K562 (cell line): ENCODE data around the gene SEPTIN8. TPM values are rescaled to one million over a fixed set of nuclear protein-coding genes. Genes with fewer than 3 reads are reported as not detected.
A peak's percentile ranks its signal among the peaks of the same experiment; 100 is the strongest.

Source experiments
- ELK1 ChIP-seq: sonication (generic); formaldehyde crosslinking; IDR thresholded peaks from 2 replicates; pipeline ENCODE4 v1.8.1; 2022; ENCODE audit warnings: missing genetic modification reagents
- EP400 ChIP-seq: fragments of 450-650 bp; IDR thresholded peaks from 2 replicates; pipeline ENCODE4 v1.6.1; 2017; ENCODE audit warnings: antibody characterized with exemption, mild to moderate bottlenecking, moderate library complexity
- ETV1 ChIP-seq: fragments of 450-650 bp; conservative IDR thresholded peaks from 2 replicates; pipeline ENCODE4 v1.6.1; 2016; ENCODE audit warnings: missing genetic modification characterization, control low read depth, low read depth, missing compliant biosample characterization
- EZH2 ChIP-seq: IDR thresholded peaks from 2 replicates; pipeline ENCODE4 v1.6.1; 2012; ENCODE audit warnings: low read depth, mild to moderate bottlenecking, inconsistent platforms, low read length, borderline replicate concordance
- FOXJ2 ChIP-seq: fragments of 200-800 bp; sonication (Bioruptor generic); IDR thresholded peaks from 2 replicates; pipeline ENCODE4 v1.6.1; 2016; ENCODE audit warnings: missing genetic modification characterization, missing compliant biosample characterization
- MECOM ChIP-seq: fragments of 250-450 bp; sonication (Bioruptor Pico); IDR thresholded peaks from 2 replicates; pipeline ENCODE4 v1.8.0; 2022; ENCODE audit warnings: inconsistent platforms
- NCOA6 ChIP-seq: fragments of 450-650 bp; IDR thresholded peaks from 2 replicates; pipeline ENCODE4 v1.6.1; 2017; ENCODE audit warnings: mild to moderate bottlenecking
- PHTF2 ChIP-seq: fragments of 250-450 bp; sonication (Bioruptor Pico); IDR thresholded peaks from 2 replicates; pipeline ENCODE4 v1.5.0; 2021; ENCODE audit warnings: mild to moderate bottlenecking
- PML ChIP-seq: IDR thresholded peaks from 2 replicates; pipeline ENCODE4 v1.6.1; 2012; ENCODE audit warnings: low read length, inconsistent platforms
- POU5F1 ChIP-seq: fragments of 150-350 bp; IDR thresholded peaks from 2 replicates; pipeline ENCODE4 v1.6.1; 2014; ENCODE audit warnings: borderline replicate concordance, low read length, low read depth, mild to moderate bottlenecking; ENCODE audit not compliant: partially characterized antibody
- SMAD4 ChIP-seq: fragments of 250-450 bp; sonication (Bioruptor Pico); conservative IDR thresholded peaks from 2 replicates; pipeline ENCODE4 v1.8.0; 2021; ENCODE audit warnings: inconsistent platforms, mild to moderate bottlenecking, moderate library complexity
- SMARCA4 ChIP-seq: fragments of 450-650 bp; IDR thresholded peaks from 2 replicates; pipeline ENCODE4 v1.6.1; 2016
- SRSF1 ChIP-seq: fragments of 200-400 bp; formaldehyde crosslinking; IDR thresholded peaks from 2 replicates; pipeline ENCODE4 v1.6.1; 2017; ENCODE audit warnings: mild to moderate bottlenecking, low read depth, low read length, moderate library complexity
- TCF3 ChIP-seq: sonication (generic); formaldehyde crosslinking; IDR thresholded peaks from 2 replicates; pipeline ENCODE4 v1.4.0; 2020; ENCODE audit warnings: mild to moderate bottlenecking, missing genetic modification reagents
- TCF7 ChIP-seq: sonication (generic); IDR thresholded peaks from 2 replicates; pipeline ENCODE4 v1.6.1; 2016; ENCODE audit warnings: antibody characterized with exemption, borderline replicate concordance
- TGIF2 ChIP-seq: sonication (generic); formaldehyde crosslinking; IDR thresholded peaks from 2 replicates; pipeline ENCODE4 v1.8.1; 2022; ENCODE audit warnings: mild to moderate bottlenecking, missing genetic modification reagents, moderate library complexity
- ZBED1 ChIP-seq: IDR thresholded peaks from 2 replicates; pipeline ENCODE4 v1.6.1; 2014
- ZNF12 ChIP-seq: sonication (generic); formaldehyde crosslinking; IDR thresholded peaks from 2 replicates; pipeline ENCODE4 v1.4.0; 2020; ENCODE audit warnings: mild to moderate bottlenecking, missing genetic modification reagents
- ZNF224 ChIP-seq: sonication (generic); formaldehyde crosslinking; IDR thresholded peaks from 2 replicates; pipeline ENCODE4 v1.8.0; 2022; ENCODE audit warnings: mild to moderate bottlenecking, missing genetic modification reagents
- ZNF431 ChIP-seq: sonication (generic); formaldehyde crosslinking; IDR thresholded peaks from 2 replicates; pipeline ENCODE4 v1.8.0; 2022; ENCODE audit warnings: mild to moderate bottlenecking, missing genetic modification reagents
- ZNF586 ChIP-seq: fragments of 450-650 bp; formaldehyde crosslinking; conservative IDR thresholded peaks from 2 replicates; pipeline ENCODE4 v1.4.0; 2020; ENCODE audit warnings: mild to moderate bottlenecking, moderate library complexity
- polyA plus RNA-seq, 8 experiments: library from polyadenylated mRNA; depleted of rRNA in 4 of 8; stranded (reverse) in 5 of 8; unstranded in 3 of 8; fragments of >200 nt; fragmentation: Nextera tagmentation in 2 of 8; fragmentation: Illumina TruSeq in 1 of 8; extraction: Ambion mirVana in 2 of 8; extraction: Trizol in 1 of 8; gene quantifications; 2 replicates each; pipeline versions ENCODE4 v1.2.1 to v1.2.3, GENCODE V29; 2011 to 2014; ENCODE audit warnings: inconsistent platforms in 1 of 8, missing spikeins in 1 of 8
- total RNA-seq, 7 experiments: library from RNA; depleted of rRNA in 6 of 7; stranded (reverse); fragments of >200 nt in 6 of 7; fragmentation: Illumina TruSeq in 2 of 7; extraction: Trizol in 2 of 7; gene quantifications; 2 replicates each; pipeline versions ENCODE4 v1.2.1 to v1.2.3, GENCODE V29; 2011 to 2021; ENCODE audit warnings: low replicate concordance in 1 of 7
- TF ChIP-seq, protein P1 (sequence below), 2 experiments: fragments of 450-650 bp; formaldehyde crosslinking in 1 of 2; IDR thresholded peaks; 2 replicates each; pipeline versions ENCODE4 v1.4.0 to v1.6.1; 2014 to 2020; ENCODE audit warnings: mild to moderate bottlenecking in 2 of 2, borderline replicate concordance in 1 of 2, low read depth in 1 of 2

Gene SEPTIN8
- total and polyA plus RNA-seq, 9 of the 15 experiments (the other 6 are each of a cell fraction or from before 2014, with no cell fraction given), result 19.3 to 142 (median 101) TPM

DNA sequence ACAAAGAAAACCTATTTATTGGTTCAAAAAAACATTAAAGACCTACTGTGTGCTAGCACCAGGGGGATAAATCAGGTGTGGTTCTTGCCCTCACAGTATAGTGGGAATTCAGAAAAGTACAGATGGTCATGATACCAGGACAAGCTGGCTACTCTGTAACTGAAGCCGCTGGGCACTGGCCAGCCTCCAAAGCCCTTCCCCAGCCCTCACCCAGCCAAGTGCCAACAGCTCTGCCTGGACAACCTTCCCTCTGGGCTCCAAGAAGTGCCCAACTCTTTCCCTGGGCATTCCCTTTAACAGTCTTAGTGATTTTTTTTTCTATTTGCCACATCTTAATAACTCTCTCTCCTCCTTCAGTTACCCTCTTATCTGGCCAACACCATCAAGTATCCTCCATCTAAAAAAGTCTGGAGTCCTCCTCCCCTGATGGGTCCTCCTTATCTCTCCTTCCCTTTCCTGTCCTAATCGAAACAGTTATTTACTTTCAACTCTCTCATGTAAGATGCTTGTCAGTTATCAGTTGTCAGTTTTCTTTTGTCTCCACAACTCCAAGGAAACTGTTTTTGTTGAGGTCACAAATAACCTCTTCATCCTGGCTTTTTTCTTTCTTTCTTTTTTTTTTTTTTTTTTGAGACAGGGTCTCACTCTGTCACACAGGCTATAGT lies 13.3 kb upstream of the SEPTIN8 start (continued):
- TF ChIP-seq, protein P1, sequence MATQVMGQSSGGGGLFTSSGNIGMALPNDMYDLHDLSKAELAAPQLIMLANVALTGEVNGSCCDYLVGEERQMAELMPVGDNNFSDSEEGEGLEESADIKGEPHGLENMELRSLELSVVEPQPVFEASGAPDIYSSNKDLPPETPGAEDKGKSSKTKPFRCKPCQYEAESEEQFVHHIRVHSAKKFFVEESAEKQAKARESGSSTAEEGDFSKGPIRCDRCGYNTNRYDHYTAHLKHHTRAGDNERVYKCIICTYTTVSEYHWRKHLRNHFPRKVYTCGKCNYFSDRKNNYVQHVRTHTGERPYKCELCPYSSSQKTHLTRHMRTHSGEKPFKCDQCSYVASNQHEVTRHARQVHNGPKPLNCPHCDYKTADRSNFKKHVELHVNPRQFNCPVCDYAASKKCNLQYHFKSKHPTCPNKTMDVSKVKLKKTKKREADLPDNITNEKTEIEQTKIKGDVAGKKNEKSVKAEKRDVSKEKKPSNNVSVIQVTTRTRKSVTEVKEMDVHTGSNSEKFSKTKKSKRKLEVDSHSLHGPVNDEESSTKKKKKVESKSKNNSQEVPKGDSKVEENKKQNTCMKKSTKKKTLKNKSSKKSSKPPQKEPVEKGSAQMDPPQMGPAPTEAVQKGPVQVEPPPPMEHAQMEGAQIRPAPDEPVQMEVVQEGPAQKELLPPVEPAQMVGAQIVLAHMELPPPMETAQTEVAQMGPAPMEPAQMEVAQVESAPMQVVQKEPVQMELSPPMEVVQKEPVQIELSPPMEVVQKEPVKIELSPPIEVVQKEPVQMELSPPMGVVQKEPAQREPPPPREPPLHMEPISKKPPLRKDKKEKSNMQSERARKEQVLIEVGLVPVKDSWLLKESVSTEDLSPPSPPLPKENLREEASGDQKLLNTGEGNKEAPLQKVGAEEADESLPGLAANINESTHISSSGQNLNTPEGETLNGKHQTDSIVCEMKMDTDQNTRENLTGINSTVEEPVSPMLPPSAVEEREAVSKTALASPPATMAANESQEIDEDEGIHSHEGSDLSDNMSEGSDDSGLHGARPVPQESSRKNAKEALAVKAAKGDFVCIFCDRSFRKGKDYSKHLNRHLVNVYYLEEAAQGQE (IDR thresholded peaks at IDR 0.05; ENCODE audit: borderline replicate concordance), result no peak
- TF ChIP-seq, protein P1 (CRISPR knock-in tag; IDR thresholded peaks at IDR 0.05; ENCODE audit: low read depth), result no peak
- TF ChIP-seq SMAD4 (CRISPR knock-in tag), result no peak; the same call in 1 of the 2 replicates
- no peak for TF ChIP-seq TCF7
- TF ChIP-seq ZNF586 (CRISPR knock-in tag), result no peak
- TF ChIP-seq ZNF224 (CRISPR knock-in tag), result no peak
- no peak for TF ChIP-seq SRSF1
- no peak for TF ChIP-seq ZBED1
- TF ChIP-seq PML, result no peak
- no peak for TF ChIP-seq PHTF2
- no peak for TF ChIP-seq ZNF12 (CRISPR knock-in tag)
- no peak for TF ChIP-seq EZH2
- TF ChIP-seq MECOM (CRISPR knock-in tag), result no peak
- TF ChIP-seq ETV1 (tag), result peak; percentile 49; the same call in 1 of the 2 replicates
- TF ChIP-seq POU5F1, result no peak
- TF ChIP-seq FOXJ2 (tag), result peak; percentile 87
- no peak for TF ChIP-seq EP400
- TF ChIP-seq TGIF2 (CRISPR knock-in tag), result no peak
- no peak for TF ChIP-seq NCOA6
- TF ChIP-seq ZNF431 (CRISPR knock-in tag), result no peak
- TF ChIP-seq TCF3 (CRISPR knock-in tag), result peak; percentile 36; the same call in 1 of the 2 replicates
- TF ChIP-seq ELK1 (CRISPR knock-in tag), result no peak
- TF ChIP-seq SMARCA4, result peak; percentile 88
